ENCODE measurements around the gene VWA1.
A peak's percentile ranks its signal among the peaks of the same experiment; 100 is the strongest.
"Not testable (repeated sequence)": the region's sequence is repeated elsewhere in the genome, so short reads cannot be mapped to it uniquely, and the experiment has no call there.

VWA1 gene

DNA sequence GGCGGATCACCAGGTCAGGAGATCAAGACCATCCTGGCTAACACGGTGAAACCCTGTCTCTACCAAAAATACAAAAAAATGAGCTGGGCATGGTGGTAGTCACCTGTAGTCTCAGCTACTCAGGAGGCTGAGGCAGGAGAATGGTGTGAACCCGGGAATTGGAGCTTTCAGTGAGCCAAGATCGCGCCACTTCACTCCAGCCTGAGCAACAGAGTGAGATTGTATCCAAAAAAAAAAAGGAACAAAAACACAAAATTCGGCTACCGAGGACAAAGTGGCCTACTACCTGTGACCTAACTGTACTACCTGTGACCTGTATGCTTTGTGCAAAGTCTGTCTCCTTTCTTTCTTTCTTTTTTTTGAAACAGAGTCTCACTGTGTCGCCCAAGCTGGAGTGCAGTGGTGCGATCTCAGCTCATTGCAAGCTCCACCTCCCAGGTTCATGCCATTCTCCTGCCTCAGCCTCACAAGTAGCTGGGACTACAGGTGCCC, 32.5 kb upstream of the VWA1 start:
- not testable (repeated sequence) for DNase-seq (ENCODE audit: insufficient read length, low spot score); FAIRE-seq

DNA sequence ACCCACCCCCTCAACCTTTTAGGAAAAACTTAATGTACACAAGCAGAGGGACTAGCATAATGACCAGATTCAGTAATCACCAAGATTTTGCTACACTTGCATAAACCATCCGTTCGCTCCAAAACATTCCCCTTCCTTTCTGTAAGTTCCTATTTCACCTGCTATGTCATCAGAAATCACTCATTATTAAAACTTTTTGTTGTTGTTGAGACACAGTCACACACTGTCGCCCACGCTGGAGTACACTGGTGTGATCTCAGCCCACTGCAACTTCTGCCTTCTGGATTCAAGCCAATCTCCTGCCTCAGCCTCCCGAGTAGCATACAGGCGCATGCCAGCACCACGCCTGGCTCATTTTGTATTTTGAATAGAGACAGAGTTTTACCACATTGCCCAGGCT, 31.8 kb upstream of the VWA1 start:
- no peak for FAIRE-seq
- no peak for DNase-seq (ENCODE audit: insufficient read length, low spot score)

DNA sequence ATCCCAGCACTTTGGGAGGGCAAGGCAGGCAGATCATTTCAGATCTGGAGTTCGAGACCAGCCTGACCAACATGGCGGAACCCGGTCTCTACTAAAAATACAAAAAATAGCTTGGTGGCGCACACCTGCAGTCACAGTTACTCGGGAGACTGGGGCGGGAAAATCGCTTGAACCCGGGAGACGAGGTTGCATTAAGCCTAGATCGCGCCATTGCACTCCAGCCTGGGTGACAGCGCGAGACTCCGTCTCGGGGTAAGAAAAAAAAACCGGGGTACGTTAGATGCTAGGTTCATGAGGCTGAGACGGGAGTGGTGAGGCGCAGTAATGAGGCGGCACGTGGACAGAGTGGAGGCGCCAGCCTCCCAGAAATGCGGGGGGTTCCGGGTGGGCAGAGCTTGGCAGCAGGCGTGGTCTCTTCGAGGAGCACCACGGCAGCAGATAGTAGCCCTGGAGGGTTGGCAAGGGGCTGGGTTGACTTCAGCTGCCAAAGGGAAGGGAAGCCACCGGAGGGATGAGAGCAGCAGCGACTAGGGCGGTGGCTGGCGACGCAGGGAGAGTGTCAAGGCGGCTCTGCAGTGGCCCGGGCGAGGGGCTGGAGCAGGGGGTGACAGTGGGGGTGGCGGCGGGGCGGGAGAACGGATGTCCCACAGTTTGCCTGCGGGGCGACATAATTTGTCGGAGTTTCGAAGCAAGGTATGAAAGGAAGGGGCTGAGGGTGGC, 29.2 kb upstream of the VWA1 start:
- FAIRE-seq (no peak), DNase-seq (ENCODE audit: insufficient read length, low spot score) (no peak)

DNA sequence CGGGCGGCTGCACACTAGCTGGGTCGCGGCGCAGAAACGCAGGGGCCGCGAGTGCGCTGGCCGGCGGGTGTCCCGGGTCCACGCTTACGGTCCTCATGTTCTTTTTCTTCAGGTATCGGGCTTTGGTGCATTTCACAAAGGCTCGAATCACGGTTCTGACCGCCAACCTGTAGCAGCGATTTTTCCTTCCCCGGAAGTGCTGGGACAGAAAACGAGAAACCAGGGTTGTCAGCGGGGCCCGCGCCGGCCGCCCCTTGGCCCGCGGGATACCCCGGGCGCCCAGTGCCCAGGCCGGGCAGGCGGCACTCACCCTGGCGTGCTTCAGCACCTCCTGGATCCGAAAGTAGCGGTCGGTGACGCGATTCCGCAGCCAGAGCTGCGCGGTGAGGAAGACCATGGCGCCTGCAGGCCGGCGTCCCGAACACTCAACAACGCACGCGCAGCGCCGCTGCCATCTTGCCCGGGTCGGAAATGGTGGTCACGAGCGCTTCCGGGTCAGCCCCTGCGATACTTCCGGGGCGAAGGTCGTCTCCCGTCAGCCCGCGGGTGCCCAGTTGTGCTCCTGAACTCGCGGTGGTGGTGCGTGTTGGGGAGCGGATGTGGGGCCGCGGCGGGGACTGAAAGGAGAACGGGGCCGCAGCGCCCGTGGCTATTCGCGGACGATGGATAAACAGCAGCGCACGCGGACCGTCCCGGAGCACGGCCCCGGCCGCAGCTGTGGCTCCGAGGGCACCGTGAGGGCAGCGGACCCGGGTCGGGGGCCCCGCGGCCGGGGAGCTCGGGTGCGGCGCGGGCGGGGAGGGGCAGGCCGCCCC, 28.5 kb upstream of the VWA1 start, which contains the start of gene MRPL20:
TSS of gene MRPL20 (minus strand) at position 473 of the 815 bp plus-strand sequence. CDS start at position 397, 76 bp downstream.
- peak; percentile 93 for DNase-seq (ENCODE audit: insufficient read length, low spot score)
- peak; percentile 90 for FAIRE-seq

DNA sequence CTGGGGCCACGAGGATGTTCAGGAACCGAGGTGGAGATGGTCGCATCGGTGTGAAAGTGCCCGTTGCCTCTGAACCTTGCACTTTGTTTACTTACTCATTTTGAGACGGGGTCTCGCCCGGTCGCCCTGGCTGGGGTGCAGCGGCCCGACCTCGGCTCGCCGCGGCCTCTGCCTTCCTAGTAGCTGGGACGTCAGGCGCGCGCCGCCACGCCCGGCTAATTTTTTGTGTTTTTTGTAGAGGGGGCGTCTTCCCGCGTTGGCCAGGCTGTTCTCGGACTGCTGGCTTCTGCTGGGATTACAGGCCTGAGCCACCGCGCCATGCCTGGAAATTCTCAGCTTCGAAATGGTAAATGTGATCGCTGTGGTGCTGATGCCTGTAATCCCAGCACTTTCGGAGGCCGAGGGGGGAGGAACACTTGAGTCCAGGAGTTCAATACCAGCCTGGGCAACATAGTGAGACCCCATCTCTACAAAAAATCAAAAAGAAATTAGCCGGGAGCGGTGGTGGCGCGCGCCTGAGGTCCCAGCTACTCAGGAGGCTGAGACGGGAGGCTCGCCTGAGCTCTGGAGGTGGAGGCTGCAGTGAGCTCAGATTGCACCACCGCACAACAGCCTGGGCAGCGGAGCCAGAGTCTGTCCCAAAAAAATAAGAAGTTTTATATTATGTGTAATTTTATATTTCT, 27.7 kb upstream of the VWA1 start:
- FAIRE-seq (no peak), DNase-seq (ENCODE audit: insufficient read length, low spot score) (no peak)

DNA sequence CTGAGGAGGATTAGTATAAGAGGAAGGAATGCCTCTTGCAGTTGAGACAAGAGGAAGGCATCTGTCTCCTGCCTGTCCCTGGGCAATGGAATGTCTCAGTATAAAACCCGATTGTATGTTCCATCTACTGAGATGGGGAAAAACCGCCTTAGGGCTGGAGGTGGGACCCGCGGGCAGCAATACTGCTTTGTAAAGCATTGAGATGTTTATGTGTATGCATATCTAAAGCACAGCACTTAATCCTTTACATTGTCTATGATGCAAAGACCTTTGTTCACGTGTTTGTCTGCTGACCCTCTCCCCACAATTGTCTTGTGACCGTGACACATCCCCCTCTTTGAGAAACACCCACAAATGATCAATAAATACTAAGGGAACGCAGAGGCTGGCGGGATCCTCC, 25.3 kb upstream of the VWA1 start:
- DNase-seq (ENCODE audit: insufficient read length, low spot score); FAIRE-seq: not testable (repeated sequence)

DNA sequence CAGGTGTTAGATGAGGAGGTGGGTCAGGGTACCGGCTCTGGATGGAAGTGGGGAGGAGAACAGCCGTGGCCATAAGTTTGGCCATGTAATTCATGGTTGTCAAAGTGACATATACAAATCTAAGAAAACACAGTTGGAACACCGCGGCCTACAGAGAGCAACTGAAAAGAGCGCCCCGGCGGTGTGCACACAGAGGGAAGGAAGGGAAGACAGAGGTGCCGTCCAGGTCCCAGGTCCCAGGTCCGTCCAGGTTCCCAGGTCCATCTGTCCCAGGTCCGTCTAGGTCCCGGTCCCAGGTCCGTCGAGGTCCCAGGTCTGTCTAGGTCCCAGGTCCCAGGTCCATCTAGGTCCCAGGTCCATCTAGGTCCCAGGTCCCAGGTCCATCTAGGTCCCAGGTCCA, 23.9 kb upstream of the VWA1 start:
- FAIRE-seq (no peak), DNase-seq (ENCODE audit: insufficient read length, low spot score) (no peak)

DNA sequence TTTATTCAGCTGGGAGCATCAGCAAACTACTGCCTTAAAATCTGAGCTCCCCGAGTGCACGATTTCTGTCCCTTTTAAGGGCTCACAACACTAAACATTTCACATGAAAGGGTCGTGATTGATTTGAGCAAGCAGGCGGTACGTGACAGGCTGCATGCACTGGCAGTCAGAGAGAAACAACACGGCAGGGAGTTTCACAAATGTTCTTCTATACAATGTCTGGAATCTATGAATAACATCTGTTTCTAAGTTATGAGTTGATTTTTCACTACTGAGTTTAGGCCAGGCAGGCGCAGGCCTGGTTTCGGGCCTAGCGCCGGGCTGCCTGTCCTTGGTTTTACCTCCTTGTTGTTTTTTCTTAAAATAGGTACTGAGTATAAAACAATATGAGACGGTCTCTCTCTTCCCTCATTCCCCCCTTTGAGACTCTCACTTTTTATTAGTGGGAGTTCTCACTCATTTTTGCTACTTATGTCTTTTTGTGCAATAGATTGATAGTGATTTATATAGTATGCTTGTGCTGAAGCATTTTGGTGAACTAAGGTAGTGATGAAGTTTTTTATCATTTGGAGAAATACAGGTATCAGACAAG, 23.1 kb upstream of the VWA1 start:
- not testable (repeated sequence) for DNase-seq (ENCODE audit: insufficient read length, low spot score); FAIRE-seq

DNA sequence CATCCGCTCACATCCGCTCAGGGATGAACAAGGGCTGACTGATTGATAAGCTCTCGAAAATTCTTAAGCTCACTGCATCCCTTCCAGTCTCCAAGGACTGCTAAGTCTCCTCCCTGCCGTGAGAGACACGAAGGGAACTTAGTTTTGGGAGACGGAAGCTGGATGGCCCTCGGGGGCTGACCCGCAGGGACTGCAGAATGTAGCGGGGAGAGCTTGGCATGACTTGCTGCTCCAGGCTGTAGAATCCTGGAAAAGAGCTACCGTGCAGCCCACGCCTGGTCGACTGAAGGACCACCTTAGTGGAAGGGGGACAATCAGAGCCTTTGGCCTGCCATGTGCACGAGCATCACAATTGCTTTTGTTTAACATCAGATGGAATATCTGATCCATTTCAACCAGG, 19.7 kb upstream of the VWA1 start:
- FAIRE-seq (no peak), DNase-seq (ENCODE audit: insufficient read length, low spot score) (no peak)

DNA sequence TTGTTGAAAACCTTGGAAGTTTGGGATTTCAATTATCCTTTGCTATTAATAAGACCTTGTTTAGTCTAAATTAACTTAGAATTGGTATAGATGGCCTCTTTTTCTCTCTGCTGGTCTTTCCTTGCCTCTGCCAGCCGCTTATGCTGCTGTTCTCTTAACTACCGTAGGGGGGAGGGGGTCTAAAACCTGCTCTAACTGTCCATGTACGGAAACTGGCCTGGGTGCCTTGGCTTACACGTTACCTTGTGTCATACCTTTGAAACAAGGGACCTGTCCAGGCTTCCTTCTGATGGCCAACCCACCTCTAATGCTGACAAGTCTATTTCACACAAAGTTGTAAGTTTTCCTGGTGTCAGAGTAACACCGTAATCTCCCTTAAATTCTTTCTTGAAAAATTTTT, 18.1 kb upstream of the VWA1 start:
- not testable (repeated sequence) for DNase-seq (ENCODE audit: insufficient read length, low spot score); FAIRE-seq

DNA sequence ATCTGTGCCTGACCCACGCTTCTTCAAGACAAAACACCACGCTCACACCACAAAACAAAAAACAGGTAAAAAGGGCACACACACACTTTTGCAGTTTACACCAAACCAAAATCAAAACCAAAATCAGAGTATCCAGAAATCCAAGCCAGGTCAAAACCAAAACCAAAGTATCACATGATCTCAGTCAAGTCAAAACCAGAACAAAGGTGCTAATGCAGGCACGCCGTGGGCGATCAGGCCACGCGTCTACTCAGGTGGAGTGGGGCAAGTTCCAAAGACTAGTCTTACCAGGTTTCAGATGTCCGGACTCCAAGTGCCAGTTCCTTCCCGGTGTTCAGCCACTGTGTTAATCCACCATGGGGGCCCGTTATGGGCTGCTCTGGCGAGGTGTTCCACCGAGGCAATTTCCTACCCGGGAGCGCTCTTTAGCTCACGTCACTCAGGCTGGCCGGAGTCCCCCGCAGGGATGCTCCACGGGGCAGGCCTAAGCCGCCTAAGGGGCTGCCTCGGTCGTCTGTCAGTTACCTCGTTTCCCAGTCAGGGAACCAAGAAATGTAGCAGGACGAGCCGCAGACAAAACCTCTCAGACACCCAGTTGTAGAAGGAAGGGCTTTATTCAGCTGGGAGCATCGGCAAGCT, 17.5 kb upstream of the VWA1 start:
- FAIRE-seq, result not testable (repeated sequence)

DNA sequence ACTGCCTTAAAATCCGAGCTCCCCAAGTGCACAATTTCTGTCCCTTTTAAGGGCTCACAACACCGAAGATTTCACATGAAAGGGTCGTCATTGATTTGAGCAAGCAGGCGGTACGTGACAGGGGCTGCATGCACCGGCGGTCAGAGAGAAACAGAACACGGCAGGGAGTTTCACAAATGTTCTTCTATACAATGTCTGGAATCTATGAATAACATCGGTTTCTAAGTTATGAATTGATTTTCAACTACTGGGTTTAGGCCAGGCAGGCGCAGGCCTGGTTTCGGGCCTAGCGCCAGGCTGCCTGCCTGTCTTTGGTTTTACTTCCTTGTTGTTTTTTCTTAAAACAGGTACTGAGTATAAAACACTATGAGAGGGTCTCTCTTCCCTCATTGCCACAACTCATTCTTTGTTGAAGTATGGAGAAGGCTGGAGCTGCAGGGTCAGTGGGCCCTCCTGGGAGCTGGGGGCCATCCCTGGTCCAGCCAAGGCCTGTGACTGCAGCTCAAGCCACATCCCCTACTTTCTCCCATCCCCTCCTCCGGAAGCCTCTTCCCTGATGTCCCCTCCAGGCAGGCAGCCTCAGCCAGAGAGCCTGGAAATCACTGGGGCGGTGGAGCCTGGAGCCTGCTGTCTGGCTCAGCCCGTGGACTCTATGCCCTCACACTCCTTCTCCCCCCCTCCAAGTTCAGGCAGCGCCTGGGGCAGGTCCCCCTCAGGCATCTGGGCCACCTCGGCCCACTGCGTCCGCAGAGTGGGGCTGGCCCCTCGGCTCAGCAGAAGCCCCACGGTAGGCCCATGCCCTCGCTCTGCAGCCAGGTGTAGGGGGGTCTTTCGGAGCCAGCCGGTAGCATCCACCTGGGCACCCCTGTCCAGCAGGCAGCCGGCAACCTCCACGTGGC, 16.8 kb upstream of the VWA1 start:
- DNase-seq (ENCODE audit: insufficient read length, low spot score) (no peak), FAIRE-seq (no peak)

More for the DNA sequence above, 17.5 kb upstream of the VWA1 start:
- DNase-seq (ENCODE audit: insufficient read length, low spot score), result not testable (repeated sequence)

DNA sequence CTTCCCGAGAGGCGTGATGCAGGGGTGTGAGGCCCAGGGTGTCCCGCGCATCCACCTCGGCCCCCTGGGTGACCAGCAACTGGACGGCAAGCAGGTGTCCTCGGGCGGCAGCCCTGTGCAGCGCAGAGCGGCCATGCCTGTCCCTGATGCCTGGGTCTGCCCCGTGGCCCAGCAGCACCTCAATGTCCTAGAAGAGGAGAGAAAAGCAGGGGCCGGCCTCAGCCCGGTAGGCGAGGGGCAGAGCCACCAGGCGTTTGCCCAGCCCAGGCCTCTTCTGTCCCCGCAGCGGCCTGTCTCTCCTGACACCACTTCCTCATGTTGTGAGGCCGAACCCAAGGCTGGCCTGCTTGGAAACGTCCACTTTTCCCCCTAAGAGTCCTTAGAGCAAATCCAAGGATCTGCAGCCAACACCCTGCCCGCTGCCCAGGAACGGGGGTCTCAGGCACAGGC, 16.1 kb upstream of the VWA1 start:
- no peak for FAIRE-seq
- DNase-seq (ENCODE audit: insufficient read length, low spot score), result no peak

DNA sequence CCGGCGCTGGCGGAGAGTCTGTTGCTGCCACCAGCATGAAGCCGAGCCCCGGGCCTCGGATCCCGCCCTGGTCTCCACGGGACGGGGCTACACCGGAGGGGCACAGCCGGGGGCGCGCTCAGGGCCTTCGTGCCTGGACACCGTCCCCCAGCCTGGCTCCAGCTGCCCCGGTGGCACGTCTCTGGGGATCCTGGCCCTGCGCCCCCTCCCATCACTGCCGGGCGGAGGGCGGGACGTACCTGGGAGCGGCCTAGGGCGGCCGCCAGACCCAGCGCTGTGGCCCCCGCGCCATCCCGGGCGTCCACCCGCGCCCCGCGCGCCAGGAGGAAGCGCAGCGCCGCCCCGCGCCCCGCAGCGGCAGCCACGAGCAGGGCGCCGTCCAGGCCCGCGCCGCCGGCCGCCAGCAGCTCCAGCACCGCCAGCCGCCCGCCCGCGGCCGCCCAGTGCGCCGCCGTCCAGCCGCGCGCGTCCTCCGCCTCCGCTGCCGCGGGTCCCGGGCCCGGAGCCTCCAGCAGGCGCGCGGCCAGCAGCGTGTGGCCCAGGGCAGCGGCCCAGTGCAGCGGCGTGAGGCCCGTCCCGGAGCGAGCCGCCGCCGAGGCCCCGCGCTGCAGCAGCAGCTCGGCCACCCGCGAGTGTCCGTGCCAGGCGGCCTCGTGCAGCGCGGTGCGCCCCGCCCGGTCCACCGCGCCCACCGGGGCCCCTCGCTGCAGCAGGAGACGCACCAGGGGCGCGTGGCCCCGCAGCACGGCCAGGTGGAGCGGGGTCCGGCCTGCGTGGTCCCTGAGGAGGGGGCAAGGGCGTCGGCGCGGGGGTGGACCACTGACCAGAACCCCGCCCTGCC, 15.5 kb upstream of the VWA1 start:
- FAIRE-seq (no peak), DNase-seq (ENCODE audit: insufficient read length, low spot score) (no peak)

DNA sequence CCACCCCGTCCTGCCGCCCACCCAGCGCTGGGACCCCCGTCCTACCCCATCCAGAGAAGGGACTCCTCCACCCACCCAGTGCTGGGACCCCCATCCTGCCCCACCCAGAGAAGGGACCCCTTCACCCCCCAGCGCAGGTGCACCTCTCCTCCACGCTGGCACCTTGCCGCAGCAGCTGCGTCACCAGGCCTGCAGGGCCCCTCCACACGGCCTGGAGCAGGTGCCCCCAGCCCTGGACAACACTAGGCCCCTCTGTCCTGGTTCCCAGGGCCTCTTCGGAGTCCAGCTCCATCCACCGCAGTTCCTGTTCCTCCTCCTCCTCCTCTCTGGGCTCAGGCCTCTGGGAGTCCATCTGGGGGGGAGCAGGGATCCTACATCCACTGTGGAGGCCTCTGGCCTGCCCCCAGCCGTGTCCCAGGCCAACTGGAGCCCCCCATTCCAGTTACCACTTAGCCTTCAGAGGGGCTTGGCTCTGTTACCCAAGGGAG, 14.8 kb upstream of the VWA1 start:
- no peak for DNase-seq (ENCODE audit: insufficient read length, low spot score)
- no peak for FAIRE-seq

DNA sequence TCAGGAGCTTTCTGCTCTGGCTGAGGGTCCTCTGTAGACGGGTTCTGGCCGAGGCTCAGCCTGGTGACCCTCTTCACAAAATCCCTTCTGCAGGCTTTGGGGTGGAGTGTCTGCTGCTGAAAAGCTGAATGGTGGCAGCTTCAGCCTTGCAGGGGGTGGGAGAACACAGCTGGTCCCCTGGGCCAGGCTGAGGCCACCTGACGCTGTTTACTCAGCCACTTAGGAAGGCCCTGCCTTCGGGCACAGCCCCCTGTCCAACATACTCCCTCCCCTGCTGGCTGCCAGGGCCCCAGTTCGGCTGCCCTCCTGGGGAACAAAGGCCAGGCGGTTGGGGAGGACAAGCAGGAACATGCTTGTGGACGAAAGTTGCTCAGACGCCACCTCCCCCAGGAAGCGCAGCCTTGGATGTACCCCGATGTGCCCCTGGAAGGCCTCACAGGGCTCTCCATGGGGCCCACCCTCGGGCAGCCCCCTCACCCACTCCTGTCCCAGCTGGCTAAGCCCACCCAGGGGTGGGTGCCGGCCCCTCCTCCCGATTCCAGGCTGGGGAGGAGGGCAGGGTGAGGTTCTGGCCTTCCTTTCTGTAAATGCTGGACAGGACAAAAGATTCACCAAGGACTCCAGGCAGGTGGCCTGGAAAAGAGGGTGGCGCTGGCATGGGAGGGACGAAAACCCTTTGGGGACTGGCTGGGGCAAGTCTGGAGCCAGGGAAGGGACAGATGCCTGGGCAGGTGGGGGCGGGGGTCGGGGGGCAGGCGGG, 14.2 kb upstream of the VWA1 start, which contains the start of gene ANKRD65:
TSS of gene ANKRD65 (minus strand) at position 130 of the 760 bp plus-strand sequence. CDS start 271 bp downstream, outside the sequence.
- FAIRE-seq (no peak), DNase-seq (ENCODE audit: insufficient read length, low spot score) (no peak)

DNA sequence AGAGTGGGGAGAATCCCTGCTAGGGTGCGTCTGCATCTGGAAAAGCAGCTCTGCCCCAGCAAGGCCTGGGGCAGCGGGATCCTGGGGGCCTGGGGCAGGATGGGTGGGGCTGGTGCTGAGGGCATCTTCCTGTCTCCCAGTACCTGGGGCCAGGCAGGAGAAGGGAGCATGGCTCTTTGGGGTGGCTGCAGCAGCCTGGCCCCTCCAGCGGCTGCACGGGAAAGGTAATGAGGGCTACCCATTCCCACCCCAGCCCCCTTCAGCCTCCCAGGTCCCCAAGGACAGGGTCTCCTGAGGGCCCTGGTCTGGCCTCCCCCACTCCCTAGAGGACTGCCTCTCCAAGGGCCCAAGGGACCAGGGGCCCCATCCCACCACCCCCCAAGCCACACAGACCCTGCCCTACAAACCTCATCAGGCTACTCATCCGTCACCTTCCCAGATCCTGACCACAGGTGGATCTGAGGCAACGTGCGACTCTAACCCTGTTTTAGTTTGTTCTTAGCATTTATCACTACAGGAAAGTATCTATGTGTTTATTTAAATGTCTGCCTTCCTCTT, 13.5 kb upstream of the VWA1 start:
- FAIRE-seq (no peak), DNase-seq (ENCODE audit: insufficient read length, low spot score) (no peak)
